Small intestine (tissue), 7 donors: ENCODE measurements around the gene ZFC3H1. TPM values are rescaled to one million over a fixed set of nuclear protein-coding genes. Genes with fewer than 3 reads are reported as not detected.

Experiments
- DNase-seq, 2 donors: peaks; one replicate each; pipeline versions ENCODE4 v3.0.0 to v3.0.0-alpha.2; 2013
- FAIRE-seq: peaks from 2 replicates; lab custom pipeline; 2012; peaks lifted over from hg19 to GRCh38; lab: Jason Lieb, UNC
- H3K27ac ChIP-seq, 3 donors: one replicate each; pipeline ENCODE4 v1.5.1; 2013; ENCODE audit warnings: low read length in 2 of 3, mild to moderate bottlenecking in 2 of 3, control low read depth in 1 of 3, inconsistent platforms in 1 of 3, low read depth in 1 of 3, moderate library complexity in 1 of 3
- H3K27me3 ChIP-seq, 3 donors: one replicate each; pipeline ENCODE4 v1.6.1; 2013; ENCODE audit warnings: low read length in 3 of 3, inconsistent platforms in 1 of 3; ENCODE audit not compliant: control insufficient read depth in 3 of 3, insufficient read depth in 3 of 3
- H3K36me3 ChIP-seq, 3 donors: one replicate each; pipeline ENCODE4 v1.6.1; 2013; ENCODE audit warnings: low read length in 3 of 3, inconsistent platforms in 1 of 3, low read depth in 1 of 3, mild to moderate bottlenecking in 1 of 3, moderate library complexity in 1 of 3; ENCODE audit not compliant: control insufficient read depth in 3 of 3, insufficient read depth in 2 of 3
- H3K4me1 ChIP-seq, 3 donors: one replicate each; pipeline ENCODE4 v1.6.1; 2013; ENCODE audit warnings: low read length in 2 of 3, inconsistent platforms in 1 of 3, low read depth in 1 of 3, mild to moderate bottlenecking in 1 of 3, moderate library complexity in 1 of 3; ENCODE audit not compliant: control insufficient read depth in 3 of 3, insufficient read depth in 2 of 3
- H3K4me3 ChIP-seq, 3 donors: one replicate each; pipeline ENCODE4 v1.5.1; 2013; ENCODE audit warnings: low read length in 3 of 3, control low read depth in 1 of 3, inconsistent platforms in 1 of 3, low read depth in 1 of 3, mild to moderate bottlenecking in 1 of 3, moderate library complexity in 1 of 3
- H3K9me3 ChIP-seq, 2 donors: one replicate each; pipeline ENCODE4 v1.6.1; 2013; ENCODE audit warnings: low read depth in 1 of 2, low read length in 1 of 2; ENCODE audit not compliant: control insufficient read depth in 2 of 2, insufficient read depth in 1 of 2
- WGBS, 3 donors: extraction: QIAGEN DNeasy Blood & Tissue Kit; methylation state at CpG; one replicate each; pipeline ENCODE4 v1.1.7; 2013; 5-methylcytosine and 5-hydroxymethylcytosine counted together
- polyA plus RNA-seq, 4 donors: library from polyadenylated mRNA; stranded (reverse) in 3 of 4; unstranded in 1 of 4; fragments of 200-250 nt in 3 of 4; fragments of 120-200 nt in 1 of 4; gene quantifications; one replicate each; pipeline versions ENCODE4 v1.2.1 to v1.2.3, GENCODE V29; 2013
- donor health status: healthy with polysubstance abuse.
- donor health status: control.
- donor health status: control.
- donor health status: Bipolar disorder and iron deficiency.
- donor health status: healthy.

Gene ZFC3H1
- polyA plus RNA-seq, 4 donors = 10.5 to 74.6 (median 11.3) TPM

- peaks cover 0 to 4% (median 0%) of the 10 kb centered on the region in 3 donors for H3K4me1 ChIP-seq
- FAIRE-seq (no peak), DNase-seq (peak in 1 of 2 donors; percentile 39)
- peaks cover 0 to 7% (median 0%) of the 10 kb centered on the region in 3 donors for H3K36me3 ChIP-seq
- no peaks in the 10 kb centered on the region for H3K27me3 ChIP-seq
- H3K4me3 ChIP-seq = peak overlapping the region; percentile 77 to 90 (median 81)
- WGBS, 3 donors = 2 to 16% (median 3%) methylated on average over 4 of the region's 4 CpGs
- H3K27ac ChIP-seq = peak overlapping the region in 1 of 3 donors; percentile 98
- no peaks in the 10 kb centered on the region for H3K9me3 ChIP-seq
Measured at GRCh38 chr12:71665090-71665463, 1.4 kb upstream of the ZFC3H1 start.

GRCh38 chr12:71664411-71665089 is 902 bp upstream of the ZFC3H1 start:
- no peaks in the 10 kb centered on the region for H3K27me3 ChIP-seq
- DNase-seq = peak in 1 of 2 donors; percentile 24
- peaks cover 0 to 7% (median 0%) of the 10 kb centered on the region in 3 donors for H3K36me3 ChIP-seq
- 0% methylated on average over 20 of the region's 20 CpGs for whole genome bisulfite sequencing, 3 donors
- peaks cover 0 to 4% (median 0%) of the 10 kb centered on the region in 3 donors for H3K4me1 ChIP-seq
- no peaks in the 10 kb centered on the region for H3K9me3 ChIP-seq
- H3K27ac ChIP-seq = peak overlapping the region; percentile 96 to 100 (median 98)
- no peak for FAIRE-seq
- H3K4me3 ChIP-seq = peak overlapping the region; percentile 77 to 90 (median 81)

GRCh38 chr12:71662849-71663560 is 643 bp downstream of the ZFC3H1 start:
- Histone ChIP-seq H3K4me3 (peak overlapping the region; percentile 77 to 90 (median 81)), H3K27me3 (no peaks in the 10 kb centered on the region), H3K9me3 (no peaks in the 10 kb centered on the region), H3K27ac (peak overlapping the region; percentile 97 to 100 (median 98)), H3K36me3 (peaks cover 0 to 11% (median 7%) of the 10 kb centered on the region in 3 donors), H3K4me1 (peaks cover 0 to 4% (median 0%) of the 10 kb centered on the region in 3 donors)
- 0% methylated on average over 47 to 53 of the region's 53 CpGs for WGBS, 3 donors
- DNase-seq (peak; percentile 75 to 90), FAIRE-seq (no peak)

GRCh38 chr12:71661977-71662530 is 1.6 kb downstream of the ZFC3H1 start:
- H3K36me3 ChIP-seq = peaks cover 2 to 15% (median 9%) of the 10 kb centered on the region in 3 donors
- H3K9me3 ChIP-seq = no peaks in the 10 kb centered on the region
- H3K27ac ChIP-seq = peak overlapping the region in 1 of 3 donors; percentile 98
- peak overlapping the region in 2 of 3 donors; percentile 77 to 90 for H3K4me3 ChIP-seq
- H3K27me3 ChIP-seq = no peaks in the 10 kb centered on the region
- FAIRE-seq (no peak), DNase-seq (peak; percentile 43 to 45)
- H3K4me1 ChIP-seq = peaks cover 0 to 4% (median 0%) of the 10 kb centered on the region in 3 donors
- WGBS, 3 donors = 1 to 5% (median 2%) methylated on average over 8 of the region's 8 CpGs

- Histone ChIP-seq H3K27me3 (no peaks in the 10 kb centered on the region), H3K9me3 (peaks cover 0 to 7% of the 10 kb centered on the region in 2 donors), H3K36me3 (peaks cover 7 to 19% (median 14%) of the 10 kb centered on the region in 3 donors), H3K4me1 (peaks cover 0 to 4% (median 0%) of the 10 kb centered on the region in 3 donors), H3K27ac (no peak overlapping the region), H3K4me3 (no peak overlapping the region)
- 70 to 77% (median 73%) methylated on average over 3 of the region's 3 CpGs for WGBS, 3 donors
- DNase-seq (no peak), FAIRE-seq (no peak)
Measured at GRCh38 chr12:71656740-71657139, 6.9 kb downstream of the ZFC3H1 start.

- H3K36me3 ChIP-seq = peaks cover 10 to 18% (median 16%) of the 10 kb centered on the region in 3 donors
- H3K9me3 ChIP-seq = peaks cover 0 to 7% of the 10 kb centered on the region in 2 donors
- 93 to 96% (median 95%) methylated on average over 1 of the region's 1 CpG for WGBS, 3 donors
- no peaks in the 10 kb centered on the region for H3K4me1 ChIP-seq
- H3K27ac ChIP-seq = no peak overlapping the region
- H3K4me3 ChIP-seq = no peak overlapping the region
- DNase-seq = no peak
- H3K27me3 ChIP-seq = no peaks in the 10 kb centered on the region
- no peak for FAIRE-seq
Measured at GRCh38 chr12:71655907-71656306, 7.7 kb downstream of the ZFC3H1 start.

GRCh38 chr12:71655495-71655894 is 8.2 kb downstream of the ZFC3H1 start:
- Histone ChIP-seq H3K4me1 (no peaks in the 10 kb centered on the region), H3K4me3 (no peak overlapping the region), H3K27me3 (no peaks in the 10 kb centered on the region), H3K9me3 (peaks cover 0 to 7% of the 10 kb centered on the region in 2 donors), H3K36me3 (peaks cover 11 to 19% (median 16%) of the 10 kb centered on the region in 3 donors), H3K27ac (no peak overlapping the region)
- WGBS, 3 donors = 34 to 43% (median 43%) methylated on average over 1 of the region's 1 CpG
- DNase-seq = no peak
- FAIRE-seq = no peak

GRCh38 chr12:71654200-71654599 is 9.4 kb downstream of the ZFC3H1 start:
- peaks cover 11 to 21% (median 18%) of the 10 kb centered on the region in 3 donors for H3K36me3 ChIP-seq
- WGBS, 3 donors = 79 to 98% (median 86%) methylated on average over 3 of the region's 3 CpGs
- no peak overlapping the region for H3K27ac ChIP-seq
- peak; percentile 77 for FAIRE-seq
- H3K9me3 ChIP-seq = peaks cover 0 to 7% of the 10 kb centered on the region in 2 donors
- H3K4me1 ChIP-seq = no peaks in the 10 kb centered on the region
- no peak overlapping the region for H3K4me3 ChIP-seq
- no peak for DNase-seq
- H3K27me3 ChIP-seq = no peaks in the 10 kb centered on the region
